NCI-H146 treated with DMSO at 0.1 percent for 48 hours (cell line): ENCODE results near the gene CRYBG3.

Source experiments
- DNase-seq: peaks from one replicate; lab custom pipeline; 2025; ENCODE audit not compliant: unreplicated experiment; lab: John Stamatoyannopoulos, UW

CRYBG3 gene

DNA sequence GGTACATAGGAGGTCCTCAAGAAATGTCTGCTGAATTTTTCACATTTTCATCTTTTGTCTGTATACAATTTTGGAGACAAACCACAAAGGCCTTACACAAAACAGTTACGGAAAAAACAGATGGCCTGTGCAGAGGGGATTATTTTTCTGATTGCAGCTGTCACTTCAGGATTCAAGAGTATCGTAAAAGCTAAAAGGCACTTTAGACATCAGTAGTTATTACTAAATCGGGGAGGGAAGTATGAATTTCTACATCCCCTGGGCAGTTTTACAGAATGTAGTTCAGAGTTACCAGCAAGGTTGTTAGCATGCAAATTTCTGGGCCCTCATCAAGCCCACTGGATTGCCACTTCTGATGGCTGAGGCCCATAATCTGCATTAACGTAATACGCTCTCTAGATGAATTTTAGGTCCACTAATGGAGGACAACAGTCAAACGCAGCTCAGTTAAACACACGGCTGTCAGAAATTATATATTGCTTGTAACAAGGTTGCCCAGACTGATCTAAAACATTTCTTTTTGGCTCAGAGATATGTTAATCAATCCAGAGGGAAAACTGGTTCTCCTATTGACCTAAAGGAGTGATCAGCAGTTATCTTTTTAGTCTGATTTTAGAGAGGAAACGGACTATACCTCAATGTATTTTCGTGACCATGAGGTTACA lies 149.3 kb downstream of the CRYBG3 start:
- no peak for DNase-seq

DNA sequence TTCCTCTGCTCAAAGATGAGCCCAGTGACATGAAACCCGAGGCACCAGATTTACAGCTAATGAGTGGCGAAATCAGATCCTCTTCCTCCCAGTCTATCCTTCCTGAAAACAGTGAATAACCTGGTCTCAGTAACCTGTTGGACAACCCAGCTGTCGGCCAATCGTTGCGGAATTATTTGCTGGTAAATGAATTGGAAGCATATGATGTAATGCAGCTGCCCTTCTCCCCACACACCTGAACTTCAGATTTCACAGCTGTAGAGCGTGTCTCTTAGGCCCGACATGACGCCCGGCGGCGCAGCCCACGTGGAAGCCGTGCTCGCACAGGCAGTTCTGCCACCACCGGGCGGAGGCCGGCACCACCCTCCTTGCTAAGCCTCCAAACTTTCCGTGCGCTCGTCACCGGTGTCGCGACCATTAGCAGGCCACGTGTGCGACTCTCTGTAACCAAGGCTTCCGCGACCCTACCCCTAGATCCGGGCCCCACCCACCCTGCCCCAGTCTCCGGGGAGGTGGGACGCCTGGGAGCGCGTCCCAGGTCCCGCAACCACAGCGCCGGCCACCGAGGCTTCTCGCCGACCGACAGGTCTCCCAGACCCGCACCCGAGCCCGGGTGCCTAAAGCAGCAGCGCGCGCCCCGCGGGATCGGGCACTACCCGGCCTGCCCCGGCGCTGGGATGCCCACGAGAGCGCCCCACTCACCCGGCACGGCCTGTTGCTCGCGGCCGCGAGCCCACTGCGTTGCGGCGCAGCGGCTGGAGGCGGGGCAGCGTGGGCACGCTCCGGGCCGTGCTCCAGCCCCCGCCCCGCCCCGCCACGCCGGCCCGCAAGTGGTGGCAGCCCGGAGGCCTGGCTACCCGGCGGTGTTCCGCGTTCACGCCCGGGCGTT lies 150.1 kb downstream of the CRYBG3 start, which contains the start of gene RIOX2:
Gene RIOX2 (minus strand): TSS at position 753 of the 889 bp plus-strand sequence. CDS start 4,838 bp downstream, outside the sequence.
- DNase-seq = peak; percentile 62

GRCh38 chr3:97972976-97973375 lies 151.2 kb downstream of the CRYBG3 start:
- DNase-seq = no peak

DNA sequence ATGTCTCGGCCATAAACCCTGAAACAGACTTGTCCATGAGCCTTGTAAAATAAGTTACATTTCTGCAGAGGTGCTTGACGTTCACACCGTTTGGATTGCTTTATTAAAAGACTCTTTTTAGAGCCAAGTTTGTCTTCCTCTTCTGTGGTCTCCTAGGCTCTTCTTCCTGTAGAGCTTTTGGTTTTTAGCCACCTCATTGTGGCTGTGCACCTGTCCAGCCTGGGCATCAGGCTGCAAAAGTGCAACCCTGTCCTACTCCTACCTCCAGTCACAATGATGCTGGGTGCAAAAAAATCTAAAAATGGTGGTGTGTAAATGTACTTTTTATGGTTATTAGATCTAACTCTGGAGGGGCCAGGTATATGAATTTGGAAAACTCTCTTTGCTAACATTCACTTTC lies 153.2 kb downstream of the CRYBG3 start:
- DNase-seq = no peak

- no peak for DNase-seq
These were observed 153.7 kb downstream of the CRYBG3 start for GRCh38 chr3:97975466-97975865.

- DNase-seq = no peak
These were observed 157.8 kb downstream of the CRYBG3 start for GRCh38 chr3:97979610-97980009.

DNA sequence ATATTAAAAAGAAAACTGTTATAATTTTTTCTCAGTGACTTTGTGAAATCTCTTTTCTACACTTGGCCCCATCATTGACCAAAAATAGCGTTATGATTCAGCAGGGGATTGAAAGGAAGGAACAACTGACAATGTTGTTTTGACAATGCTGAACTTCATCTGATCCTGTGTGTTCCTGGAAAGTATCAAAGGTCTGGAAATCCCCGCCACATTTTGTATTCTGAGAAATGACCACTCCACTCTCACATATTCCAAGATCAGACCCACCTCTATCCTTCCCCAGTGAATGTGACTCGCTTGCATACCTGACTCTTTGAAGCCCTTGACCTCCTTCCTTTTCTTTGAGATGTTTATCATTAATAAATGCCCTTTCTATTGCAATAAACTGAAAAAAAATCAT lies 160.1 kb downstream of the CRYBG3 start:
- DNase-seq = no peak

- DNase-seq = no peak
These were observed 162.2 kb downstream of the CRYBG3 start for GRCh38 chr3:97983933-97984491.

GRCh38 chr3:97987306-97987705 lies 165.5 kb downstream of the CRYBG3 start:
- no peak for DNase-seq

DNA sequence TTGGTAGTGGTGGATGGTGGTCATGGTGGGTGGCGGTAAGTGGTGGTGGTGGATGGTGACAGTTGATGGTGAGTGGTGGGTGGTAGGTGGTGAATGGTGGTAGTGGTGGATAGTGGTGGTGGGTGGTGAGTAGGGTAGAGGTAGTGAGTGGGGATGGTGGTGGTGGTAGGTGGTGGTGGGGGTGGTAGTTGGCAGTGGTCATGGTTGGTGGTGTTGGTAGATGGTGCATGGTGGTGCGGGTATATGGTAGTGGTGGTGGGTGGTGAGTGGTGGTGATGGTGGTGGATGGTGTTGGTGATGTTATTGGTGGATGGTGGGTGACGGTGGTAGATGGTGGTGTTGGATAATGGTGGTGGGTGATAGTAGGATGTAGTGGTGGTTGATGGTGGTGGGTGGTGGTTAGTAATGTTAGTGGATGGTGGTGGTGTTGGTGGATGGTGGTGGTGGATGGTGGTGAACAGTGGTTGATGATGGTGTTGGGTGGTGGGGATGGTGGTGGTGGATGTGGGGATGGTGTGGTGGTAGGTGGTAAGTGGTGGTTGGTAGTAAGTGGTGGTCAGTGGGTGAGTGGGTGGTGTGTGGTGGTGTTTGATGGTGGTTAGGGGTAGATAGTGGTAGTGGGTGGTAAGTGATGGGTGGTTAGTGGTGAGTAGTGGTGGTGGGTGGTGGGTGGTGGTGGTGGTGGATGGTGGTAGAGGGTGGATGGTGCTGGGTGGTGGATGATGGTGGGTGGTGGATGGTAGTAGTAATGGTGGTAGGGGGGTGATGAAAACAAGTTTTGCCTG lies 167.2 kb downstream of the CRYBG3 start:
- DNase-seq = no peak

- DNase-seq = no peak
These were observed 168.9 kb downstream of the CRYBG3 start for GRCh38 chr3:97990624-97991292.

DNA sequence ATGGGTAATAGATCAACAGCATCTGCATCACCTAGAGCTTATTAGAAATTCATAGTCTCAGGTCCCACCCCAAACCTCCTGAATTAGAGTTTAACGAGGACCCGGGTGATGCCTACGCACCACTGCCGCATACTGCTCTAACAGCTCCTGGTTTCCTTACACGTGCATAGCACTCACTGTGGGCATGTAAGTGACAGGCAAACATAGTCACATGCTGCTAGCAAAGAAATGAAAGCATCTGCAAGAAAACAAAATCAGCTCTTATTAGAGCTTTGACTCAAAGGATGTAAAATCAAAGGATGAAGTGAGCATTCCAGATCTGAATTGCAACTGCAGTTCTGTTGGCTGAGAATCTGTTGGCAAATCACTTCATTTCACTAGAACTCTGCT lies 169.5 kb downstream of the CRYBG3 start:
- DNase-seq = no peak

GRCh38 chr3:97992547-97993173 lies 170.8 kb downstream of the CRYBG3 start:
- DNase-seq = no peak

DNA sequence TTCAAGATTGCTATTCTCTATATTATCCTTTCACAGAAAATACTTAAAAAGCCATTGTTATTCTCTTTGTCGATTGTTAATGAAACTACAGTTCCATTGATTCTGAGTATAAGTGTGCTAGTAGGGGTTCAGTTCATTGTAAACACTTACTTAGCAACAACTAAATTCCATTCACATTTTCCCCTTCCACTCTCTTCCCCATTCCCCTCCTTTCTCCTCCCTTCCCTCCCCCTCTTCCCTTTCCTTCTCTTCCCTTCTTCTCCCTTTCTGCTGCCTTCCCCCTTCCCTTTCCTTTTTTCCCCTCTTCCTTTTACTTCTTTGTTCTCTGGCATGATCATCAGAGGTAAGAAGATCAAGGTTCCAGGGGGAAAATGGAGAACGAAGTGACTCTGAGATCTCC lies 171.7 kb downstream of the CRYBG3 start:
- no peak for DNase-seq

DNA sequence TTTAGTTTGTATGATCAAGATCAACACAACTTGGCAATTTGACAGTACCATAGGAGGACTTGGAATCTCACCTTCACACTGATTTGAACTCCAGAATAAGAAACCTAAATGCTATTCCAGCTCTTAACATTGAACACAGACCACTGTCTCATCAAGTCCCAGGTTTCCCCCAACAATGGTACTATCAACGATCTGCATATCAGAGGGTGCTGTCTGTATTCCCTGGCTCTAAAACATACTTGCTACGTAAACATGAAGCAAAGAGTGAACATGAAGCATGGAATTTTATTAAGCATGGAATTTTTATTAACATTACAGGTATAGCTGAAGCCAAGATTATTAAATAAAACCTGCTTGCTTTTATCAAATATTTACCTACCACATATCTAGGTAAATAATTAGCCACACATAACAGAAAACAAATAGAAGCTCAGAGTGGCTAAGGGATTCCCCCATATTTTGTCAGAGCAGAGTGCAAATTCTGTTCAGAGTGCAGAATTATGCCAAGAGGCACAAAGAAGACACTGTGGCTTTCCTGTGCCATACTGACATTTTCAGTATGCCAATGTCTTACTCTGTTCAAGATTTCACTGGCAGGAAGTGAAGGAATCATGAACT lies 172.6 kb downstream of the CRYBG3 start:
- DNase-seq = no peak
